HTR-8/SVneo (cell line): ENCODE results near the gene AP4E1.
A peak's percentile ranks its signal among the peaks of the same experiment; 100 is the strongest.
"Not testable (repeated sequence)": the region's sequence is repeated elsewhere in the genome, so short reads cannot be mapped to it uniquely, and the experiment has no call there.

Experiments
- DNase-seq: peaks from one replicate; pipeline ENCODE4 v3.0.0; 2011; ENCODE audit warnings: low spot score, mixed read lengths; ENCODE audit not compliant: insufficient read length
- FAIRE-seq: peaks from 2 replicates; lab custom pipeline; 2011; peaks lifted over from hg19 to GRCh38; lab: Jason Lieb, UNC

The AP4E1 gene

GRCh38 chr15:50939911-50940310, 31.4 kb downstream of the AP4E1 start:
- FAIRE-seq = no peak
- DNase-seq = no peak

DNA sequence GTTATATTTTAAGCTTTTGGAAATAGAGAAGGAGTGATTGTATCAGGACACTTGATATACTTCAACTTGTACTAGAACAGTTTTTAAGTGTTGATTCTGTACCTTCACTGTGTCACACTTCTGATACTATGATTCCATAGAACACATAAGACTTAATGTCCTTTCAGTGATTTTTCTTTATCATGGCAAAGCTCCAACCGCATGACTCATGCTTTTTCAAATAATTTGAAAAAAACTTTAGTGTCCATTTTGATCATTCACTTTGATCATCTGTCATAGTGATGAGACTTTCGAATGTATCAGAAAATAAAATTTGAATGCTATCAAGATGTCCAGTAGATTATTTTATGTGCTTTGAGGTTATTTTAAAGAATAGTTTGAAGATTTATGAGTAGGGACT, 32.0 kb downstream of the AP4E1 start:
- no peak for DNase-seq
- FAIRE-seq = no peak

- DNase-seq (no peak), FAIRE-seq (no peak)
Measured at GRCh38 chr15:50943638-50944037, 35.2 kb downstream of the AP4E1 start.

DNA sequence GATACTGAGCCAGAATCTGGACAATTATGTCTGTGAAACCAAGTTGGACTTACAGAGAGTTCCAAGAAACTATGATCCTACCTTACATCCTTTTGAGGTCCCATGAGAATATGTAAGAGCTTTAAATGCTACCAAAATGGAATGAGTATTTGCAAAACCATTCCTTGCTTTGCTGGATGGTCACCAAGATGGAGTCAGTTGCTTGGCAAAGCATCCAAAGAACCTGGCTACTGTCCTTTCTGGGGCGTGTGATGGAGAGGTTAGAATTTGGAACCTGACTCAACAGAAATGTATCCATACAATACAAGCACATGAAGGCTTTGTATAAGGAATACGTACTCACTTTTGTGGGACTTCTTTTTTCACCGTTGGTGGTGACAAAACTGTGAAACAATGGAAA, 36.2 kb downstream of the AP4E1 start:
- DNase-seq (no peak), FAIRE-seq (no peak)

DNA sequence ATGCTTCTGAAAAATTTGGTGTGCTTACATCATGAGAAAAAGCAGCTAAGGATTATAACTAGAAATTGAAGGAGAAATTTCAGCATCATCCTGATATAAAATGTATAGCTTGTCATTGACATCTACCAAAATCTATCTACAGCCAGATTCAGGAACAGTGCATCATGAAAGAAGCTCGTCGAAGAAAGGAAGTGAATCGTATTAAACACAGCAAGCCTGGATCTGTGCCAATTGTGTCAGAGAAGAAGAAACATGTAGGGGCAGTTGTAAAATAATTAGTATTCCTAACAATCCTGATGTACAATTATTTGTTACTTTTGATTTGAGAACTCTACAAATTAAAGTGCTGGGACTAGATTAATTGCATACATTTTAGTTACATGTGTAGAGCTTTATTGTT, 37.2 kb downstream of the AP4E1 start:
- no peak for FAIRE-seq
- DNase-seq = no peak

- not testable (repeated sequence) for DNase-seq, FAIRE-seq
Measured at GRCh38 chr15:50950745-50951144, 42.3 kb downstream of the AP4E1 start.

DNA sequence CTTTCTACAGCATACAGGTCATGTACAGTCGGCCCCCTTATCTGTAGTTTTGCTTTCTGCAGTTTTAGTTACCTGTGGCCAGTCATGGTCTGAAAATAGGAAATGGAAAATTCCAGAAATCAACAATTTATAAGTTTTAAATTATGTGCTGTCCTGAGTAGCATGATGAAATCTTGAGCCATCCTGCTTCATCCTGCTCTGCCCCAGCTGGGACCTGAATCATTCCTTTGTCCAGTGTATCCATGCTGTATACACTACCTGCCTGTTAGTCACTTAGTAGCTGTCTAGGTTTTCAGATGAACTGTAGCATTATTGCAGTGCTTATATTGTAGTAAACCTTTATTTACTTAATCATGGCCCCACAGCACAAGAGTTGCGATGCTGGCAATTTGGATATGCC, 44.8 kb downstream of the AP4E1 start:
- DNase-seq (no peak), FAIRE-seq (no peak)

GRCh38 chr15:50954837-50955236, 46.4 kb downstream of the AP4E1 start:
- not testable (repeated sequence) for DNase-seq, FAIRE-seq

DNA sequence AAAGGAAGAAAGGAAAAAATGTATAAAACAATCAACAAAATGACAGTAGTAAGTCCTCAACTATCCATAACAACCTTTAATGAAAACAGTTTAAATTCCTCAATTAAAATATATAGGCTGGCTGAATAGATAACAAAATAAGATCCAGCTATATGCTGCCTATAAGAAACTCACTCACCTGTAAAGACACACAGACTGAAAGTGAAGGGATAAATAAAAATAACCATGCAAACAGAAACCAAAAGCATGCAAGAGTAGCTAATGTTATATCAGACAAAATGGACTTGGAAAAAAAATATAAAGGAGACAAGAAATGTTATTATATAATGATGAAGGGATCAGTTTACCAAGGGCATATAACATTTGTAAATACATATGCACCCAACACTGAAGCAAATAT, 51.2 kb downstream of the AP4E1 start:
- no peak for FAIRE-seq

DNA sequence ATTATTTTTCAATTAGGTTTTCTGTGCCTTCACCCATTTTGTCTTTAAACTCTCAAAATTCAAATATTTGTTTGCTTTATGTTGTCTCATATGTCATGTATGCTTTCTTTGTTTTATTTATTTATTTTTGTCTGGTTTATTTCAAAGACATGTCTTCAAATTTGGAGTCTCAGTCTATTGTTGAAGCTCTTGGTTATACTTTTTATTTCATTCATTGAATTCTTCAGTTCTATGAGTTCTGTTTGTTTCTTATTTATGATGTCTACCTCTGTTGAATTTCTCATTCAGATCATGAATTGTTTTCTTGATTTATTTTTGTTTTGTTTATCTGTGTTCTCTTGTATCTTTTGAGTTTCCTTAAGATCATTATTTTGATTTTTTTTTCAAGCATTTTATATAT, 55.6 kb downstream of the AP4E1 start:
- no peak for DNase-seq
- FAIRE-seq = no peak

More for the DNA sequence above, 51.2 kb downstream of the AP4E1 start:
- no peak for DNase-seq

DNA sequence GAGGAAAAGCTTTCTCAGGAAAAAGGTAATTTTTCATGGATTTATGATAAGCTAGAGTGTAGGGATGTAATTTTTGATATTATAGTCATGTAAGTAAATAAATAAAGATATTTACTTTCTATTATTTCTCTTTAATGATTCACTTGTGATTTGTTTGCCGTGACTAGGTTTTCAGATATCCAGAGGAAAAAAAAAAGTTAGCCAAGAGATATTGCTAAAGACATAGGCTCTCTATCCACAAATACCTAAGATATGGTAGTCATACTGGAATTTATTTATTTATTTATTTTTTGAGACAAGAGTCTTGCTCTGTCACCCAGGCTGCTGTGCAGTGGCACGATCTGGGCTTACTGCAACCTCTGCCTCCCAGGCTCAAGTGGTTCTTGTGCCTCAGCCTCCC, 59.9 kb downstream of the AP4E1 start:
- FAIRE-seq = no peak
- no peak for DNase-seq

DNA sequence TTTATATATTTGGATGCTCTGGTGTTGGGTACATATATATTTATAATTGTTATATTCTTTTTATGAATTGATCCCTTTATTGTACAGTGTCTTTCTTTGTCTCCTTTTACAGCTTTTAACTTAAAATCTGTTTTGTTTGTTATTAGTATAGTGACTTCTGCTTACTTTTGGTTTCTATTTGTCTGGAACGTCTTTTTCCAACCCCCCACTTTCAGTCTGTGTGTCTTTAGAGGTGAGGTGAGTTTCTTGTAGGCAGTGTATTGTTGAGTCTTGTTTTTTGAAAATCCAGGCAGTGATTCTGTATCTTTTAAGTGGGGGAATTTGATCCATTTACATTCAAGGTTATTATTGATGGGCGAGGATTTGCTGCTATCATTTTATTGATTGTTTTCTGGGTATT, 62.0 kb downstream of the AP4E1 start:
- FAIRE-seq (no peak), DNase-seq (no peak)

- FAIRE-seq (no peak), DNase-seq (no peak)
Measured at GRCh38 chr15:50971115-50971514, 62.6 kb downstream of the AP4E1 start.

DNA sequence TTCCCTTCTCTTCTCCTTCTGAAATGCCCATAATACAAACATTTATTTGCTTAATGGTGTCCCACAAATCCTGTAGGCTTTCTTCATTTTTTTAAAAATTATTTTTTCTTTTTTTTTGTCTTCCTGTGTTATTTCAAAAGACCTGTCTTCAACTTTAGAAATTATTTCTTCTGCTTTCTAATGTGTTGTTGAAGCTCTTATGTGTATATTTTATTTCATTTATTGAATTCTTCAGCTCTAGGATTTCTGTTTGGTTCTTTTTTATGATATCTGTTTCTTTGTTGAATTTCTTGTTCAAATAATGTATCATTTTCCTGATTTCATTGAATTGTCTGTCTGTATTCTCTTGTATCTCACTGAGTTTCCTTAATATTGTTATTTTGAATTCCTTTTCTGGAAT, 63.1 kb downstream of the AP4E1 start:
- no peak for DNase-seq
- FAIRE-seq = no peak

DNA sequence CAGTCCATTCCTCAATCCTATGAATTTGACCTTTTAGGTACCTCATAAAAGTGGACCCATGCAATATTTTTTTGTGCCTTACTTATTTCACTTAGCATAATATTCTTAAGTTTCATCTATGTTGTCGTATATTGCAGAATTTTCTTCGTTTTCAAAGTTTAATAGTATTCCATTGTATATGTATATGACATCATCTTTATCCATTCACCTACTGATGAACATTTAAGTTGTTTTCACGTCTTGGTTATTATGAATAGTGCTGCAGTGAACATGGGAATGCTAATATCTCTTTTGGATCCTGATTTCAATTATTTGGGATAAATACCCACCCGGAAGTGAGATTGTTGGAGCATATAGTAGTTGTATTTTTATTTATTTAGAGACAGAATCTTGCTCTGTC, 65.1 kb downstream of the AP4E1 start:
- no peak for DNase-seq
- no peak for FAIRE-seq

- DNase-seq (no peak), FAIRE-seq (no peak)
Measured at GRCh38 chr15:50977162-50977561, 68.7 kb downstream of the AP4E1 start.

DNA sequence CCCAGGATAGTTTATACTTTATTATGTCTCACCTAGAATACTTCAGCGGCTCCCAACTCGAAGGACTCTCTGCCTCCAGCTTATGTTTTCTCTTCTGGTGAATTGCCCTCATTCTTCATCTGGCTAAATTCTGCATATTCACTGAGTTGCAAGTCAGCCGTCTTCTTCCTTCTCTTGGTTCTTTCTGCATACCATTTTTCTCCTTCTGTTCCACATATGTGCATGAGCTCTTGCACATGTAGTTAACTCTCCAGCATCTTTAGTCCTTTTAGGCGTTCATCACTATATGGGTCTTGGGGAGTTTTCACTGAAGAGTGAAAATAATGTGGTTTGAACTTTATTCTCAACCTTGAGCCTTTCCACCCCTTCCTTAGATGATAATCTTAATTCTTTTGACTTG, 70.1 kb downstream of the AP4E1 start:
- FAIRE-seq (no peak), DNase-seq (no peak)

DNA sequence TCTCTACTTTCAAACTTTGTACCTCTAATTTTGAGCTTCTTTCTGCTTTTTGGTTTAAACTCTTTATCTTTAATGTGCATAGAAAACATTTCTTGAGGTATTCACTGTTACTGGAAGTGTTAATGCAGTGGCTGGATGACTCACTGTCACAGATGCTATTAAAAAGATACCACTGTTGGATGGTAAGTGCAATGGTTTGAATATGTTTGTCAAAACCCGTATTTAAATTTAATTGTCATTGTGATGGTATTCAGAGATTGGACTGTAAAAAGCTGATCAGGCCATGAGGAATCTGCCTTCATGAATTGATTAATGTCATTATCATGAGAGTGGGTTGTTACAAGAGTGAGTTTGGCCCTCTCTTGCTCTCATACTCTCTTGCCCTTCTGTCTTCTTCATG, 70.6 kb downstream of the AP4E1 start:
- no peak for FAIRE-seq
- no peak for DNase-seq

GRCh38 chr15:50993598-50993997, 85.1 kb downstream of the AP4E1 start:
- no peak for FAIRE-seq

DNA sequence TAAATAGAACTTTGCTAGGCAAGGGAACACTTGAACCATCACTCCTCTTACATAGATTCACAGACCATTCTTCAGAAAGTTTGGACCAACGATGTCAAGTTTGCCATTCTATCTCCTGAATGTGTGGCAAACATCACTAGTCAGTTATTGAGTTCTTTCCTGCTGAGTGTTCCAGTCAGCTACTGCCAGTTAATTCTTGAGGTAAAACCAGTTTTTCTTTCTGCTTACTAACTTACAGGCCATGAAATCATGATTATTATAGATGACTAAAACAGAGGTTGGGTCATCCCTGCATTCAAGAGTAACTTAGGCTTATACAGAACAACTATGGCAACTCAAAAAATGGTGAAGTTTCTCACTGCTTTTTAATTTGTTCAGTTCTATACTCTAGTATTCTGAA, 88.2 kb downstream of the AP4E1 start:
- DNase-seq (no peak), FAIRE-seq (peak; percentile 31)

More at GRCh38 chr15:50993598-50993997, 85.1 kb downstream of the AP4E1 start:
- DNase-seq = no peak

DNA sequence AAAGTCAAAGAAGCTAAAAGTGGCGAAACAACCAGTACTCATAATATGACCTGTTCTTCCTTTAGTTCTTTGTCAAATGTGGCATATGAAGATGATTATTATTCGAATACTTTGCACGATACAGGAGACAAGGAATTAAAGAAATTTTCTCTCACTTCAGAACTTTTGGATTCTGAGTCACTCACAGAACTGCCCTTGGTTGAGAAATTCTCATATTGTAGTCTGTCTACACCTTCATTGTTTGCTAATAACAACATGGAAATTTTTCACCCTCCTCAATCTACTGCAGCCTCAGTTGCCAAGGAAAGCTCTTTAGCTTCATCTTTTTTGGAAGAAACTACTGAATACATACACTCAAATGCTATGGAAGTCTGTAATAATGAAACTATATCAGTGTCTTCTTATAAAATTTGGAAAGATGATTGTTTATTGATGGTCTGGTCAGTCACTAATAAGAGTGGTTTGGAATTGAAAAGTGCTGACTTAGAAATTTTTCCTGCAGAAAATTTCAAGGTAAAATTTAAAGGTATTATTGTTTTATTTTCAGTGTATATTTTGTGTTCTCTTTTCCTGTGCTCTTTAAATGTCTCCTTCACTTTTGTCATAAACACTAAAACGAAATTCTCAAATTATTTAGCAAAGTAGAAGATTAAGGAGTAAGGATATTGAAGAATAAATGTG, 89.0 kb downstream of the AP4E1 start:
- no peak for FAIRE-seq

DNA sequence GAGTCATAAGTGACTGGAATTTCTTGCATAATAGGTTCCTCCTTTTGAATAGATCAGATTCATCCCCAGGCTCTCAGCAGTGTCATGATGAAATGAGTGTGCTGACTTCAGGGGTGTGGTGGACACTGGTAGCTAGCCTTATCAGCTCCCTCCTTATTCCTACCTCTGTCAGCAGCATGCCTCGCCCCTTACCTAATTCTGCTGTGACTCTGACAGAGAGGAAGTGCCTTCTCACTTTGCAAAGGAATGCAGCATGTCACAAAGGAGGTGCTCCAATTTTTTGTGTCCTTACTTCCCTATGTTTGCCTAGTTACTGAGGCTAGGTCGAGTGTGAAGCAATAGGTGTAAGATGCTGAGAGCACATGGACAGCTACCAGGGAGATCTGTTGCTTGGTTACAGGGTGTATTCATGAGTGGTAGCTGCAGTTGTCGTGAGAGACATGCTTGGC, 95.6 kb downstream of the AP4E1 start:
- FAIRE-seq (no peak), DNase-seq (no peak)

More for the DNA sequence above, 89.0 kb downstream of the AP4E1 start:
- DNase-seq = no peak
